NT2/D1 (cell line): ENCODE measurements around the gene ALPK3.

Experiments used
- YY1 ChIP-seq: IDR thresholded peaks from 2 replicates; pipeline ENCODE4 v1.6.1; 2011; ENCODE audit not compliant: insufficient read length, insufficient read depth
- ZNF274 ChIP-seq: IDR thresholded peaks from 2 replicates; pipeline ENCODE4 v1.6.1; 2011; ENCODE audit warnings: mild to moderate bottlenecking, low read depth, low read length

- TF ChIP-seq ZNF274, result no peak
- TF ChIP-seq YY1, result no peak
Observed at GRCh38 chr15:84827246-84827645, 10.1 kb downstream of the ALPK3 start.
